ENCODE results near the gene ABI3.
"Not testable (repeated sequence)": the region's sequence is repeated elsewhere in the genome, so short reads cannot be mapped to it uniquely, and the experiment has no call there.

Gene ABI3

DNA sequence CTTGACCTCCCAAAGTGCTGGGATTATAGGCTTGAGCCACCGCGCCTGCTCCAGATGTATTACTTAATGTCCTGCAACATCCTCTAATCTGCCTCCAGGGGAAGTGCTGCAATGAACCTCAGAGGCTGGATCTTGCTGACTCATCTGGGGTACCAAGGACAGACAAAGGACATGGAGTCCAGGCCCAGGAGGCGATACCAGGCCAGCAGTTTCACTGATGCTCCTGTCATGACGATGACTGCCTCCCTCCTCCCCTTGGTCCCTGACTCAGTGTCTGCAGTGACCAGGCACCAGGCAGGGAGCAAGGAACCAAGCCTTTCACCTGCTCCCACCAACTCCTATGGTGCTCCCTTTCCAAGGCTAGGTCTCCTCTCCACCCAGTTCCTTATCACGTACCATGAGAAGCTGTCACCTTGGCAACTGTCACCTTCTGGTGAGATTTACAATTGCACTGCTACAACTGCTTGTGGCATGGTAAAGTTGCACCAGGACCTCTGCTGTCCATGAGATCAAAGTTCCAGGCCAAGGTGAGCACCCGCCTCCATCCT lies 41.7 kb downstream of the ABI3 start:
- DNase-seq (ENCODE audit: low spot score) = no peak

DNA sequence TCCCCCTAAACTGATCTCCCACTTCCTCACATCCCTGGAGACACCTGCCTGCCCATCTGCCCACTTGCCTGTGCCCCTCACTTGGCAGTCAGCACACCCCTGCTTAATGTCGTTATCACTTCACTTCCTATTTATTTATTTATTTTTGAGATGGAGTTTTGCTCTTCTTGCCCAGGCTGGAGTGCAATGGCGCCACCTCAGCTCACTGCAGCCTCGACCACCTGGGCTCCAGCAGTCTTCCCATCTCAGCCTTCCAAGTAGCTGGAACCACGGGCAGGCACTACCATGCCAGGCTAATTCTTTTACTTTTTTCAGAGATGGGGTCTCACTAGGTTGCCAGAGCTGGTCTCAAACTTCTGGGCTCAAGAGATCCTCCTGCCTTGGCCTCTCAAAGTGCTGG lies 43.6 kb downstream of the ABI3 start:
- no peak for DNase-seq (ENCODE audit: low spot score)

DNA sequence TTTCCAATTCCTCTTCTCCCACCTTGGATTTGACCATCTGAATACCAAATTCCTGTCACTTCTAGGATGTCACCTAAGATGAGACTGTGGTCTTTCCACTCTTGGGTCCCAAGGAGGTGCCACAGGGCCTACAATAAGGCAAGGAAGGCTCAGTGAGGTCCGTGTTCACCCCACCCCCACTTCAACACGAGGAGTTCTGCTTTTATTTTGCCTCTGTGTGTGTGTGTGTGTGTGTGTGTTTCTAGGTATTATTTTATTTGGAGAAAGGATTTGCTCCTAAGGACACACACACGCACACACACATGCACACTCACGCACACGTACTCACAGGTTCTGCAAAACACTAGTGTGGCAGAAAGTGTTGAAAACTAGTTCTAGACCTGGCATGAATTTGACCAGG lies 44.6 kb downstream of the ABI3 start:
- DNase-seq (ENCODE audit: low spot score) = no peak

DNA sequence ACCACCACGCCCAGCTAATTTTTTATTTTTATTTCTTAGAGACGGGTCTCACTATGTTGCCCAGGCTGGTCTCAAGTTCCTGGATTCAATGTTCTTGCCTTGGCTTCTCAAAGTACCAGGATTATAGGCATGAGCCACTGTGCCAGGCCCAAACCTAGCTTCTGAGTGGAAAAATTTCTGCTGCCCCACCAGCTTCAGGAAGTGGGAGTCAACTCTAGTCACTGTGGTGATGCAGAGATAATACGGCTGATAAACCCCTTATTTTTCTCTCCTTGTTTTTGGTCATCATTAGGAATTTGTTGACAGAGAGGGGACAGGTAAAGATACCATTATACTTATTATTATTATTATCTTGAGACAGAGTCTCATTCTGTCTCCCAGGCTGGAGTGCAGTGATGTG lies 47.9 kb downstream of the ABI3 start:
- no peak for DNase-seq (ENCODE audit: low spot score)

DNA sequence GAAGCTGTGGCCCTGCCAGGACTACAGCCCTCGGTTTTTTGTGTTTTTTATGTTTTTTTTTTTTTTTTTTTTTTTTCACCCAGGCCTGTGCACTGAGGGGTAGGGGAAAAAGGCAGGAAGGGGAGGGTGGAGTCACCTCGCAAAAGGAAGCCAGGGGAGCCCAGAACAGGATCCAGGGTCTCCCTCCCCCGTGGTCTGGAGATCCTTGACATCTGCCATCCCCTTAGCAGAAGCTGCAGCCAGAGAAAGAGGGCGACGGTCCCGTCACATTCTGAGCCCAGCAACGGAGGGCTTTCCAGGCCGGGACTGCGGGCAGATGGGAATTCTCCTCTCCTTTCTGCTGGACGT lies 49.1 kb downstream of the ABI3 start:
- DNase-seq (ENCODE audit: low spot score) = no peak

DNA sequence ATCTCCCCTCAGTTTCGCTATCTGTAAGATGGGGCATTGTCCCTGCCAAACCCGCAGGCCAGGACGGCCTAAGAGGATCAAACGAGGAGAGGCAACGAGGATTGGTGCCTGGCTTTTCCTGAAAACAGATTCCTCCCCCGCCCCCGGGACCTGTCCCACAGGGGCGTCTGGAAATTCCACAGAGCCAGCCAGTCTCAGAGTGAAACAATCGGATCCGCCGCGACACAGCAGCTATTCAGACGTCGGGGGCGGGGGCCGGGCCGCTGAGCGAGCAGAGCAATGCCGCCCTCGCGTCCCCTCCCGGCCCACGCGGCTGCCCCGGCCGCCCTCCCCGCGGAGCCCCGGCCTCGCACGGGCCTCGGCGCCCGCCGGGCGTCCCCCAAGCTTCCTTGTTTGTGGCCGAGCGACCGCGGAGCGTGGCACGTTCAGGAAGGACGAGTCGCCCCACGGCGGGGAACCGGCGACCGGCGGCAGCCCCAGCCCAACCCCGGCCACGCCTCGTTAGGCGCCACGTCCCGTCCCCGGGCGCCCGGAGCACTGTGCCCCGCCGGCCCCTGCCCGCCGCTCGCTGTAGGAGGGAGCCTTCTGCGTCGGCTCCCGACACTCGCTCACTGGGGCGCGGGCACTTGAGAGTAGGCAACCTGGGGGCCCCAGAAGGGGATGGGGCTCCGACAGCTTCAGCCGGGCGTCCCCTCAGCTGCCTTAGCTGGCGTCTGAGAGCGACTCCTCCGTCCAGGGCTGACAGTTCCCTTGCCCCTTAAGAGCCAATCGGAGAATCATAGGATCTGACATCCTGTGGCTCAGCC lies 49.7 kb downstream of the ABI3 start:
- no peak for DNase-seq (ENCODE audit: low spot score)

DNA sequence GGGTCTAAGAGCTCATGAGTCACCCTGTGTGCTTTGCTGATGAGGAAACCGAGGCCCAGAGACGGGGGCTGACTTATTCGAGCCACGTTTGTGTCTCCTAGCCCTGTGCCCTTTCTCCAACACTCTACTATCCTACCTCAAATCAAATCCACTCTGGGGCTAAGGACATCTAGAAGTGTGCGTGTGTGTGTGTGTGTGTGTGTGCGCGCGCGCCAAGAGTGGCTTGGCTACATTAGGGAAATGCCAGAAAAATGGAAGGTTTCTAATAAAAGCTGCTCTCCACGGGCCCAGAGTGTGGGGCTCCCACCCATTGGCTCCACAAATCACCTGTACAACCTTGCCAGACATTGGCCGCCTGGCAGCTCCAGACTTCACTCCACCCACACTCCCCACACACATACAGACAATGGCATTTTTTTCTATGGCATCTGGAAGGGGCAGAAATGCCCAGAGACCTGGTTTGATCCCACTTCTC lies 50.3 kb downstream of the ABI3 start:
- DNase-seq (ENCODE audit: low spot score) = no peak

DNA sequence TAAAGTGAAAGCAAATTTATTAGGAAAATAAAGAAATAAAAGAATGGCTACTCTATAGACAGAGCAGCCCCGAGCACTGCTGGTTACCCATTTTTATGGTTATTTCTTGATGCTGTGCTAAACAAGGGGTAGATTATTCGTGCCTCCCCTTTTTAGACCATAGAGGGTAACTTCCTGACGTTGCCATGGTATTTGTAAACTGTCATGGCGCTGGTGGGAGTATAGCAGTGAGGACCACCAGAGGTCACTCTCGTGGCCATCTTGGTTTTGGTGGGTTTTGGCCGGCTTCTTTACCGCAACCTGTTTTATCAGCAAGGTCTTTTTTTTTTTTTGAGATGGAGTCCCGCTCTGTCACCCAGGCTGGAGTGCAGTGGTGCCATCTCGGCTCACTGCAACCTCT lies 51.0 kb downstream of the ABI3 start:
- DNase-seq (ENCODE audit: low spot score) = not testable (repeated sequence)

DNA sequence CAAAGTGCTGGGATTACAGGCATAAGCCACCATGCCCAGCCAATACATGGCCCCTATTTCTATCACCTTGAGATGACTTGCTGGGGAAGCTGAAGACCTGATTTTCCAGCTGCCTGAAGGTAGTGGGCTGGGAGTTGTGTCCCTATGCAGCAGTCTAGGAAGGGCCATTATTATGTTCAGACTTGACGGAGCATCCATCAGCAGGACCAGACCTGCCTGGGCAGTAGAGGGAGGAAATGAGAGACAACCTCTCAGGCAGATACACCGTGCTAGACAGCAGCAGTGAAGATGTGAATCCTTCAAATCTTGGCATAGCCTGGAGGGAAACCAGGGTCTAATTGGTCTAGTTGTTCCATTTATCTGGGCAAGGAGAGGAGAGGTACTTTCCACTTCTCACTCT lies 55.7 kb downstream of the ABI3 start:
- DNase-seq (ENCODE audit: low spot score) = no peak

DNA sequence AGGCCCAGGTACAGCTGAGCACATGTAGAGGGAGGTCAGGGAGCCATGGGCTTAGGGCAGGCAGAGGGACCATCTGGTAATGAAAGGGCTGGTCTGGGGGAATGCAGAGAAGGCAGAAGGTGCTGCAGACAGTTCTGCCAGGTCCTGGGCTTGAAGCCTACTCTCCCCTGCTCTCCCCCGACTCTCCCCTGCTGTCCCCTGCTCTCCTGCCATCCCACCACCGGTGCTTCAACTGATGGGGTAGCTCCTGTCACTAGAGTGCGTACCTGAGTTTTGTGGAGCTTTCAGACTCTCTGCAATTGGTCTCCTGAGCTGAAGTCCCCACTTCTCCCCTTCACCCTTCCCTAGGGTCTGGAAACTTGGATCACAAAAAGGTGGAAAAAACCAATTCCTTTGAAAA lies 57.4 kb downstream of the ABI3 start:
- DNase-seq (ENCODE audit: low spot score) = no peak

DNA sequence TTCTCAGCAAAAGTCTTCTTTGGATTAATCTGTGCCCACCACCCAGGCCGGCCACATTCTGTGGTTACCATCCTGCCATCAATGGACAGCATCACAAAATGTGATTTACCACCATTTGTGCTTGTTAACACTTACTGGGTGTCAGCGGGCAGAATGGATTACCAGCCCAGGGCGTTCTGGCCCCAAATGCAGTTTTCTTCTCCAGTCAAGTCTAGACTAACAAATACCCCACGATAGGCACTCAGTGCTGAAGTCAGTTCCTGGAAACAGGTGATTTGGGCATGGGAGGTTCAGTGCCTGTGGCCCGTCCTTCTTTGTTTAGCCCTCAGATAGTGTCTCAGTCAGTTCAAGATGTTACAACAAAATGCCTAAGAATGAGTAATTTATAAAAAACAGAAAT lies 58.8 kb downstream of the ABI3 start:
- DNase-seq (ENCODE audit: low spot score) = no peak
